Islet of Langerhans (tissue), 1 donor: ENCODE results near the gene DHRS2.
"Not testable (repeated sequence)": the region's sequence is repeated elsewhere in the genome, so short reads cannot be mapped to it uniquely, and the experiment has no call there.

Source experiments
- FAIRE-seq: peaks from one replicate; lab custom pipeline; 2011; peaks lifted over from hg19 to GRCh38; lab: Jason Lieb, UNC

The DHRS2 gene

DNA sequence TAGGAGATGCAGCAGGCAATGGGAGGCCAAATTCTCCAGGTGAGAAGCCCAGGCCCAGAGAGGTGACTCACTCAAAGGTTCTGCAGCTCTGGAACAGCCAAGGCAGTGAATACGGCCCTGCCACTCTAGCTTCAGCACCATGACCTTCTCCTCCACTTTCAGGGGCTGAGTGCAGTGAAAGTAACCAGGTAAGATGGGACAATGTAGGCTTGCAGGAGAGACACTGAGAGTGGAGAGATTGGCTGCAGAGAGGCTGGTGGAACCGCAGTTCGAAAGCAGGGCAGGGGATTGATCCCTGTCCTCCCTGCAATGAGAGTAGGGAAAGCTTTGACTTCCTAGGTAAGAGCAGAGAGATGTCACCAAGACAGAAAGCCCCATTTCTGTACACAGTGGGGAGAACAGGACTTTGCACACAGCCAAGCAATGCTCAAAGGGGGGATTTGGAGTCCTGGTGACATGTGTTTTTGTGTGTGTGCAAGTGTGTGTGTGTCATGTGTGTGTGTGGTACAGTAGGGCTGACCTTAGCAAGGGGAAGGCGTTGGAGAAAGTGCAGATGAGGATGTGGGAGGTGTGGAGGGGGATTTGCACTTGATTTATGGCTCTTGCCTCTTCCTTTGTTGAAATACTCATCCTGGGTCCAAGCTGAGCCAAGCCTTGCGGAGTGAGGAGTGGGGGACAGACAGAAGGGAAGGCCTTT is 12.7 kb downstream of the DHRS2 start:
- no peak for FAIRE-seq

DNA sequence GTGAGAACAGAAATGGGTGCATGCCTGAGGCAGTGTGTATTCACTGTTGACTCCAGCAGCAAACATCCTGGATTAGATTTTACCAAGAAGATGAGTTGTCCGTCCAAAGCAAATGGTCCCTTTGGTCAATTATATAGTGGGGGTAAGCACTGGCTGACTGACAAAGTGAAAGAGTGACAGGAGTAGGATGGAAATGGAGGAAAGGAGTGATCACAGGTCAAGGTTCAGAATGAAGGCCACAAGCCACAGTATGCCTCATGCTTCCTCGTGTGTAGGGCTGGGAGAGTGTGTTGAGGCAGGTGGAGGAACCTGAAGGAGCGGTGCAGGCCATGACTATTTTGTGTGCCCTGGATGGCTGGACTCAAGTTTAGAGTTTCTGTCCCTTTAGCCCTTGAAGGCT is 14.3 kb downstream of the DHRS2 start:
- FAIRE-seq, result no peak

DNA sequence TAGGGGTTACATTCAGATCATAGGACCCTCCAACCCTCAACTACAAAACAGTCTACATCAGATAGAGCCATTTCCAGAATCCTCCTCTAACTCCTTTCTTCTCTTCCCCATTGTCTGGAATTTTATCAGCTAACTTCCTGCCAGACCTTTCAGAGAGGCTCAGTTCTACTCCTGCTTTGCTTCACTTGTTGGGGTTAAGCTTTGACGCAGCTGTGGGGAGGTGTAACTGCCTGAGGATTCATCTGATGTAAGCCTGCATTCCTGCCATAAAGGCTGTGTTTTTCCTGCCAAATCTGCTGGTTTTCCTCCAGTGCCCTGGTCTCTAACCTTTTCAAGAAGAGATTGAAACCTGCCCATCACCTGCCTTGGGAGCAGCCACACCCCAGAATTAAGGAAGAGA is 16.9 kb downstream of the DHRS2 start:
- FAIRE-seq, result no peak

DNA sequence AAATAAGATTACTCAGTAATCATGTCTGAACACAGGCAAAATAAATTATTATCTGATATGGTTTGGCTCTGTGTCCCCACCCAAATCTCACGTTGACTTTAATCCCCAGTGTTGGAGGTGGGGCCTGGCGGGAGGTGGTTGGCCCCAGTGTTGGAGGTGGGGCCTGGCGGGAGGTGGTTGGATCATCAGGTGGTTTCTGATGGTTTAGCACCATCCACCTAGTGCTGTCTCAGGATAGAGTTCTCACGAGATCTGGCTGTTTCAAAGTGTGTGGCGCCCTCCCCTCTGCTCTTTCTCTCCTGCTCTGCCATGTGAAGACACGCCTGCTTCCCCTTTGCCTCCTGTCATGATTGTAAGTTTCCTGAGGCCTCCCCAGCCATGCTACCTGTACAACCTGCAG is 18.1 kb downstream of the DHRS2 start:
- no peak for FAIRE-seq

DNA sequence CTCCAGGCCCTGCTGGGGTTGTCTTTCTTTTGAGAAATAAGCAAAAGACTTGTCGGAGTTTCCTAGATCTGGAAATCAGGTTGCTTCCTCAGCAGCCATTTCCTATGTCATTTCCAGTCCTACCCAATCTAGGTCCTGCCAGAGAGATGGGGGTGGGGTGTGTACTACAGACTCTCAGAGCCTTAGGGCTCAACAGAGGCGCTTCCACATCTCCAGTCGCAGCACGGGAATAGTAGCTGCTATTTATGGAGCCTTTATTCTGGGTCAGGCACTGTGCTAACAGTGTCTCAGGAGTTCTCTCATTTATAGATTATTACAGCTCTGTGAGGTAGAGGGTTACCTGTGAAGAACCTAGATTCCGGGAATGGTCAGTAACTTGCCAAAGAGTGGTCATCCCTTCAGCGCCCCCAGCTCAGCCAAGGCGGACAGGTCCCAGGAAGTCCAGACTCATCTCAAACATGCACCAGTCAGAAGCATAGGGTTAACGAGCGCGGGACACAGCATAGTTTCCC is 21.9 kb downstream of the DHRS2 start:
- no peak for FAIRE-seq

DNA sequence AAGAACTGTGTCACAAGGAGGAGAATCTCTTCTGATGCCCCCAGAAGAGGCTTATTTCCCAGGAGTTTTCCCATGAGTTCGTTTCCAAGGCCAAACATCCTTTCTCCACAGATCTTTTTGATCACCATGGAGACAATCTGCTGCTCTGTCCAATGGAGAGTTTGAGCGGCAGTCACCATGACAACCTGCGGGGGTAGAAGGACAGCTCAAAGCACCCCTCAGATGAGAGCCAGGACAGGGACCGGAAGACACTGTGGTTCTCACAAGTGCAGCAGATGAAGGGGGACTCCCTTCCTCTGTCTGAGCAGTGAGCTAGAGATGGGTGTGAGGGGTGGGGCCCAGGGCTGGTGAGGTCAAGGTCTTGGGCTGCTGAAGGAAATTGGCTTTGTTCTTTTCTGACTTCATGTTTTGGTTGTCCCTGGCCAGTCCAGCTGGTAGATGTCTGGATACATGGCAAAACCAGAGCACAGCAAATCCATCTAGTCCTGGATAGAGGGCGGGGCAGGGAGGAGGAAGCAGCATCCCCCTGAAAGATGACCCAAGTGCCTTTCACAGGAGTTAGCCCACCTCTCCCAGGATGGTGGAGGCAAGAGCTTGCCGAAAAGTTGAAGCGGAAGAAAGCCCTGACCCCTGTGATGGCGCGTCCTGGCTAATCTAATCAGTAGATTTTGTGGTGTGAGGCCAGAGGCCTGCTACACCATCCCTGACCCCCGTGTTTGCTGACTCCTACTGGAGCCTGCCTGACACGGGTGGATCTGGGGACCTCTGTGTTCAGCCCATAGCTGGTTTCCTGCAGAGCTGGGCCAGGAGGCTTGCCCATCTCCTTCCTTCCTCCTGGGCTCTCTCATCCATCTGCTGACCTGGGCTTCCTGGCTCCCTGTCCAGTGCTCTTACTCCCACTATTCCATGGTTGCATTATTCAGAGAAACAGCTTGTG is 24.4 kb downstream of the DHRS2 start:
- no peak for FAIRE-seq

DNA sequence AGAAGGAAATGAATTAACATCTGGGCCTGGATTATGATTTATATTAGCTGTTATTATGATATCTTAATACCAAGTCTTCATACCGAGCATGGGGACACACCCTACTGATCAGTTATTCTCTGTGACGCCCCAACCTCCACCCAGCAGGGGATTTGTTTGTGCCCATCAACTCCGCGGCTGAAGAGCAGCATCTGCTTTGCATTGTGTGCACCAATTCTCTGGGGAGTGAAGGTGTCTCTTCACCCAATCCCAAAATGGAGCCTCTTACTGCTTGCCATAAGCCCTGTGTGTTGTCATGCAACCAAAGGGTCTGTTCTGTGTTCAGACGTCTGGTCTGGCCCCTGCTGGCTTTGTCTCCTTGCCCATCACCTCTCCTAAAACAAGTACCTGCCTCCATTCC is 25.4 kb downstream of the DHRS2 start:
- FAIRE-seq, result no peak

DNA sequence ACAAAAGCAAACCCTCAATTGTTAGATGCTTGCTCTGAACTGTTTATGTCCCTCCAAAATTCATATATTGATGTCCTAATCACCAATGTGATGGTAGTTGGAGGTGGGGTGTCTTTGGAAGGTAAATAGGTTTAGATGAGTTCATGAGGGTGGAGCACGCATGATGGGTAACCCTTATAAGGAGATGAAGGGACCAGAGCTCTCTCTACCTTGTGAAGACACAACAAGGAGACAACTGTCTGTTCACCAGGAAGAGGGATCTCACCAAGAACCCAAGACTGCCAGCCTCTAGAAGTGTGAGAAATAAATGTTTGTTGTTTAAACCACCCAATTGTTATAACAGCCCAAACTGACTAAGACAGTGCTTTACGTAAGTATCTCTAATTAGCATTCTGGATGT is 27.0 kb downstream of the DHRS2 start:
- FAIRE-seq, result no peak

DNA sequence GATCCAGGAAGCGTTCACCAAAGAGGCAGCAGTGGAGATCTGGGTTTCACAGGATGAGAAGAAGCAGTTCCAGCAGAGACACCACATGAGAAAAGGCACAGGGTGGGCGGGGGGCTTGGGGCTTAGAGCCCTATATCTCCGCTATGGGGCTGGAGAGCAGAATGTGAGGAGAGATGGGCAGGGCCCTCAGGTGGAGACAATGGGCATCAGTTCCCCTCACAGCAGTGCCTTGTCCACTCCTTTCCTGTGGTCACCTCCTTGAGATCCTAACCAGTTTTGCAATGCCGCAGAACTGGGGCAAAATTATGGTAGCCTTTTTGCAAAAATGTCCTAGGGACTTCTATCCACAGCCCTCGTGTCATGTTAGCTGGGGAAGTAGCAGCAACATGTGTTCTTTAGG is 27.5 kb downstream of the DHRS2 start:
- FAIRE-seq, result no peak

DNA sequence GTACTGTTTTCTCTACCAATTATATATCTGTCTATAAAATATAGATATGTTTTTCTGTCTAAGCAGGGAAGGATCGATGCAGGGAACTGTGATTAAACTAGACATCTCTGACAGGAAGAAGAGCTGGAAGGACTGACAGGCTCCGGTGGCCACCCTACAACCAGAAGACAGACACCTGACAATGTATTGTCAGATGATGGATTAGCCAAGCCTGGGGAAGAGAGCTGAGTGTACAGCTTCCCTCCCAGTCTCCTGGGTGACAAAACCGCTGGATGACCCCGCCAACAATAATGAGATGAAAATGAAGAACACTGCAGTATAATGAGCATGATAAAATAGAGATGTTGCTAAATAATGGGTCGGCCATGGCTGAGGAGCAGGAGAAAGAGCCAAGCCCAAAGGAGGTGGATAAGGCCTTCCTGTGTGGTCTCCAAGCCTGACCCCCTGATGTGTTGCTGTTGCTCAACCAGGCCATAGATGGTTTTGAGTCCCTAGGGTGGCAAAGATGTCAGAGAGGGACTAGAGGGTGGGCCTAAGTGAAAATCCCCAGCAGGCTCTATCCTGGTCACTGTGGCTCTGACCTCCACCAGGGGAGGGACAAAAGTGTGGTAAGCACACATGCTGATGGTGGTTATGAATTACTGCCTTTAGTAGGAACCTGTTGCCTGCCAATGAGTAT is 28.2 kb downstream of the DHRS2 start:
- no peak for FAIRE-seq

DNA sequence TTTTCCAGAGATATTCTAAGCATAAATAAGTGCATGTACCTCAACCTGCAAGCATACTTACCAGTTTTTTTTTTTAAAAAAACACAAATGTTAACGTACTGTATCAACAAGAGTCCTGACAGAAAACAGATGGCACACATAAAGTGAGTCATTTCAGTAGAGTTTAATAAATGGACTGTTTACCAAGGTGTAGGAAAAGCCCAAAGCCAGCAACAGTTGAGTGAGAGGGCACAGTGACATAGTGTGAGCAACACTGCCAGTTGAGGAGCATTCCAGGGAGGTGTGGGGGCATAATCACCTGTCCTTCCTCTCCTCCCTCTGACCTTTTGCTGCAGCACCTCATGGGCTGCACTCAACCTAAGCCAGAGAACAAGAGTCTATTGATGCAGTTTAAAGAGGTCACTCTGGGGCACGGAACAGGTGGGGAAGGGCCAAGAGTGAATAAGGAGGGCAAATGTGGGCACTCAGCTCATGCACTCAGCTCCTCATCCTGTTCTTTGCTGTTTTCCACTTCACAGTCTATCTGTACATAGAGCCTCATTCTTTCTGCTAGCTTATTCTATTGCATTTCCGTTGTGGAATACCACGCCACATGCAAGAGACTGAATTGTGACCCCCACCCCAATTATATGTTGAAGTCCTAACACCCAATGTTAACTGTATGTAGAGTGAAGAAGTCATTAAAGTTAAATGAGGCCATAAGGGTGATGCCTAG is 29.3 kb downstream of the DHRS2 start:
- FAIRE-seq, result peak; percentile 98

DNA sequence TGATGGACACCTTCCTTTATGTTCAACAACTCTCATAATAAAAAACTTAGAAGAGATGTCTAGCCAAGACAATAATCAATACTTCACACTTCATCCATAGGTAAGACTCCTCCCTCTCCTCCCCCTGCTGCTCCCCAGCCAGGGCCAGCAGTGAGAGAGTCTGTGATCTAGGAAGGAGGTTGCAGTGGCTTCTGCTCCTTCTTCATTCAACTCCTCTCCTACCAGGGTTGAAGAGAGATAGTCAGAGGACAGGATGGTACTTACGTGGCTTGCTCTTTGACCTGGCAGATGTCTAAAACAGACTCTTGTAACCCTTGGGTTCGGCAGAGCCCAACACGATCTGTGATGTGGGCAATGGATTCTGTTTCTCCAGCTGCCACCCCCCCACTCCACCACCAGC is 31.0 kb downstream of the DHRS2 start:
- FAIRE-seq, result no peak

DNA sequence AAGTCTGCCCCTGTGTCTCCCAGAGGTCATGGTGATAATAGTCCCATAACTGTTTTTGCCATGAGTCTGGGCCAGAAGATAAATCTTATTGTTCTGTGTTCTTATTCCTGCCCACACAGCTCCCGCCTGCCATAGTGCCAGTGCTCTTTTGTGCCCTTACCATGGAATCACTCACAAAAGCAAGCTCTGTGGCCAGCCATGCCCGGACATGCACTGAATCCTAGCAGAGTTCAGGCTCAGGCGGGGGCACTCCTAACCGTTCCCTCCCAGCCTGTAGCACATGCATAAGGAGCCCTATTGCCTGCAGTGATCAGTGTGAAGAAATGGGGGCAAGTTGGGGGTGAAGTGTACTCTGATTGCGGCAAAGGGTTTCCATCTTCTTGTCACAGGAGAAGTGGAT is 33.3 kb downstream of the DHRS2 start:
- FAIRE-seq, result no peak

DNA sequence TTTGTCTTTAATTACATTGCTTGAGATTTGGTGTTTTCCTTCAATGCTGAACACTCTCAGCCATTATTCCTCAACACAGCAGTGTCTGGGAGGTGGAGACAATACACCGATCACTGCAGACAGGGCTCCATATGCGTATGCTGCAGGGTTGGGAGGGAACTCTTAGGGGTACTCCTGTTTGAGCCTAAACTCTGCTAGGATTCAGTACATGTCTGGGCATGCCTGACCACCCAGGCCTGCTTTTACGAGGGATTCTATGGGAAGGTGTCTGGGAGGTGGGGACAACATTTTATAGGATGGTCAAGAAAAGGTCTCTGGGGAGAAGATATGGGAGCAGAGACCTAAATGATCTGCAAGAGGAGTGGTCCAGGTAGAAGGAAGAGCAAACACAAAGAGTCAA is 34.3 kb downstream of the DHRS2 start:
- FAIRE-seq, result no peak

DNA sequence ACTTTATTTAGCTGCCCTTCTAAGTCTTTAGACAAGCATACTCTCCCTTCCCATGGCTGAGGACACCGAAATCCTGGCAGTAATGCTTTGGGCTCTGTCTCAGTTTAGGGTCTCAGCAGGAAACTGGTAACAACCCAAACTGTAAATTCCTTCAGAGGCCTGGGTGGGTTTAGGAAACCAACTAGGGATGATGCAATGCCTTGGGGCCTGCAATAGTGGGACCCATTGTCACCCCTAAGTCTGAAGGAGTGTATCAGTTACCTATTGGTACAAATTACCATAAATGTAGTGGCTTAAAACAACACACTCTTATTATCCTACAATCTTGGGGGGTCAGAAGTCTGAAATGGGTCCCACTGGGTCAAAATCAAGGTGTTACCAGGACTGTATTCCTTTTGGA is 36.0 kb downstream of the DHRS2 start:
- no peak for FAIRE-seq

DNA sequence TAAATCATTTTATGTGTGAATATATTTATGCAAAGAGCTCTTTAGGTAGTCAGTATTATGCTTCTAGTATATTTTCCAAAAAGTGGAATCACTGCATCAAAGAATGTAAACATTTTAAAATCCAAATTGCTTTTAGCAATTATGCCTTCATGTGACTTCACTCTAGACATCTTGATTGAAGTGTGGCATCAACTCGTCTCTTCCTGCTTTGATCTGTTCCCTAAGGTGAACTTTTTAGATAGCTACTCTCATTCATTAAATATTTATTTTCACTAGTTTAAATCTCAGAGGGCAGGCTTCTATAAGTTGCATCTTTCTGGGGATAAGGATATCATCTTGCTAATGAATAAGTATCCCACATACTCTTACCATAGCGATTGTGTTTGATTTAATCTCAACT is 39.2 kb downstream of the DHRS2 start:
- FAIRE-seq, result no peak

DNA sequence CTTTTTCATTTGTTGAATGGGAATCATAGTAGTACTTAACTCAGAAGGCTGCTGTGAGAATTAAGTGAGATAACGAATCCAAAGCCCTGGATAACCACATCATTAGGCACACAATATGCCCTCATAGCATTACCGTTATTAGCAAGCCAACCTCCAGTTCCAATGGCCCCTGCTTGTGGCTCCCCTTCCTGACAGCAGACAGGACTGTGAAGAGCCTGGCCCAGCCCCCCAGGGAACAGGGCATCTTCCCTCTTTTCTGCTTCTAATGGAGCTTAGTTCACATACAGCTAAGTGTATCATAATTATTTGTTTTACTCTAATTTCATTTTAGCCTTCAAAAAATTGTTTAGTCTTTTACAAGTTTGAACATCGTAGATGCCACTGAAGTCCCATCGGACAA is 39.7 kb downstream of the DHRS2 start:
- no peak for FAIRE-seq

DNA sequence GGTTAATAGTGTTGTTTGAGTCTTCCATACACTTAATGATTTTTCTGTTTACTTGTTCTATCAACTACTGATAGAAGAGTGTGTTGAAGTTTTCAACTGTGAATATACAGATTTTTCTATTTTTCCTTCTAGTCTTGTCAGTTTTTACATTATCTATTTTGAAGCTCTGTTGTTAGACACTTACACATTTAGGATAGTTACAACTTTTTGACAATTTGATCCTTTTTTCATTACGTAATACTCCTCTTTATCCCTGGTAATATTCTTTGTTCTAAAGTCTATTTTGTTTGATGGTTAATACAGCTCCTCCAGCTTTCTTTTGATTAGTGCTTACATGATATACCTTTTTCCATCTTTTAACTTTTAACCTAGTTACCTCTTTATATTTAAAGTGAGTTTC is 45.2 kb downstream of the DHRS2 start:
- FAIRE-seq, result no peak

DNA sequence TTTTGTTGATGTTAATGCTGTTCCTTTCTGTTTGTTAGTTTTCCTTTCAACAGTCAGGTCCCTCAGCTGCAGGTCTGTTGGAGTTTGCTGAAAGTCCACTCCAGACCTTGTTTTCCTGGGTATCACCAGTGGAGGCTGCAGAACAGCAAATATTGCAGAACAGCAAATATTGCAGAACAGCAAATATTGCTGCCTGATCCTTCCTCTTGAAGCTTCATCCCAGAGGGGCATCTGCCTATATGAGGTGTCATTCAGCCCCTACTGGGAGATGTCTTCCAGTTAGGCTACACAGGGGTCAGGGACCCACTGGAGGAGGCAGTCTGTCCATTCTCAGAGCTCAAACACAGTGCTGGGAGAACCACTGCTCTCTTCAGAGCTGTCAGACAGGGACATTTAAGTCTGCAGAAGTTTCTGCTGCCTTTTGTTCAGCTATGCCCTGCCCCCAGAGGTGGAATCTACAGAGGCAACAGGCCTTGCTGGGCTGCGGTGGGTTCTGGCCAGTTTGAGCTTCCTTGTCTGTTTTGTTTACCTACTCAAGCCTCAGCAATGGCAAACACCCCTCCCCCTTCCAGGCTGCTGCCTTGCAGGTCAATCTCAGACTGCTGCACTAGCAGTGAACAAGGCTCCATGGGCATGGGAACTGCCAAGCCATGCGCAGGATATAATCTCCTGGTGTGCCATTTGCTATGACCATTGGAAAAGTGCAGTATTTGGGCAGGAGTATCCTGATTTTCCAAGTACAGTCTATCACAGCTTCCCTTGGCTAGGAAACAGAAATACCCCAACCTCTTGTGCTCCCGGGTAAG is 53.7 kb downstream of the DHRS2 start:
- FAIRE-seq, result not testable (repeated sequence)

DNA sequence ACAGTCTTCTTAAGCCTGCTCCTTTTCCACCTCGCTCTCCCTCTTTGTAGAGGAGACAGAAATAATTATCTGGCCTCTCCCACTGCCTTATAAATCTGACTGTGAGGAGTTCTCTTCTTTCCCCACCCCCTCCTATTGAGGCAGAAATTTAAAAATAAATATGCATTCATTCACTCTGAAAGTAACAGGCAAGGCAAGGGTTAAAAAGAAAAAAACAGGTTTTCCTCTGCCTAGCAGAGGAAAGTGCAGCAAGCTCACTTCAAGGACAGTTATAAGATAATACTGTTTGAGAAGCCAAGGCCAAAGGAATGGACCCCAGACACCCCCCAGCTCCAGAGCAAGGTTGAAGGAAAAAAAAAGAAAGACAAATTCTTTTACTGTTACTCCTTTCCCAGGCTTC is 56.3 kb downstream of the DHRS2 start:
- no peak for FAIRE-seq

DNA sequence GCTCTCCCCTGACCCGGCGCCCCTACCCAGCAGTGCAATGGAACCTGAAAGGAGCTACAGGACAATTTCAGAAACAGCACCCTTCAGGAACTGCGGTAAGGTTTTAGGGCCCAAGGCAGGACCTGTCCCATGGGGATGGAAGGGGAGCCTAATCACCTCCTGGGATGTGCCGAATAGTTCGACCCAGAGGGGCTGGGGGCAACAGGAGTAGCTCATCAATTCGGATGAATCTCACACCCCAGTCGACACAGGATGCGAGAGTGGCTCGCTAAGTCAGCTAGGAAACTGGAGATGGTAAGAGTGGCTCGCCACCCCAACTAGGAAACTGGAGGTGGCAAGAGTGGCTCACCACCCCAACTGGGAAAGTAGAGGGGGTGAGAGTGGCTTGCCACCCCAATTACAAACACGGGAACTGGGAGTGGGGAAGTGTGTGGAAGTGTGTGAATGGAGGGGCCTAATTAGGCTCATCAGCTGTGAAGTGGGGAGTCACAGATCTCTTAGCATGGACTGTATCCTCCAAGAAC is 57.1 kb downstream of the DHRS2 start:
- no peak for FAIRE-seq
